HG03025 (cell line): ENCODE data around the gene ERC2.

Source experiments
- ATAC-seq: cut with Tn5 transposase; IDR thresholded peaks from one replicate; pipeline ENCODE4 v1.9.1; 2021; ENCODE audit warnings: mild to moderate bottlenecking, moderate library complexity; ENCODE audit not compliant: unreplicated experiment, low FRiP score

Gene ERC2

GRCh38 chr3:56133423-56133822 is 334.8 kb downstream of the ERC2 start:
- no peak for ATAC-seq

- ATAC-seq = no peak
Observed at GRCh38 chr3:56132762-56133161, 335.5 kb downstream of the ERC2 start.

GRCh38 chr3:56131974-56132590 is 336.2 kb downstream of the ERC2 start:
- ATAC-seq = no peak

GRCh38 chr3:56130036-56130435 is 338.2 kb downstream of the ERC2 start:
- no peak for ATAC-seq

GRCh38 chr3:56126632-56127031 is 341.6 kb downstream of the ERC2 start:
- no peak for ATAC-seq

GRCh38 chr3:56125358-56126005 is 342.8 kb downstream of the ERC2 start:
- no peak for ATAC-seq

GRCh38 chr3:56124546-56124945 is 343.7 kb downstream of the ERC2 start:
- ATAC-seq = no peak

- ATAC-seq = no peak
Observed at GRCh38 chr3:56123487-56123886, 344.8 kb downstream of the ERC2 start.

- no peak for ATAC-seq
Observed at GRCh38 chr3:56122911-56123310, 345.4 kb downstream of the ERC2 start.

GRCh38 chr3:56121716-56122115 is 346.6 kb downstream of the ERC2 start:
- no peak for ATAC-seq

GRCh38 chr3:56119575-56120349 is 348.5 kb downstream of the ERC2 start:
- no peak for ATAC-seq

- no peak for ATAC-seq
Observed at GRCh38 chr3:56118968-56119367, 349.3 kb downstream of the ERC2 start.

GRCh38 chr3:56115698-56116097 is 352.6 kb downstream of the ERC2 start:
- no peak for ATAC-seq

- ATAC-seq = no peak
Observed at GRCh38 chr3:56115199-56115598, 353.1 kb downstream of the ERC2 start.

- ATAC-seq = no peak
Observed at GRCh38 chr3:56113908-56114307, 354.4 kb downstream of the ERC2 start.

GRCh38 chr3:56113231-56113630 is 355.0 kb downstream of the ERC2 start:
- ATAC-seq = no peak

GRCh38 chr3:56111606-56112304 is 356.5 kb downstream of the ERC2 start:
- no peak for ATAC-seq

- no peak for ATAC-seq
Observed at GRCh38 chr3:56110886-56111285, 357.4 kb downstream of the ERC2 start.

GRCh38 chr3:56107157-56107556 is 361.1 kb downstream of the ERC2 start:
- no peak for ATAC-seq

- no peak for ATAC-seq
Observed at GRCh38 chr3:56102032-56102431, 366.2 kb downstream of the ERC2 start.

GRCh38 chr3:56101576-56101975 is 366.7 kb downstream of the ERC2 start:
- ATAC-seq = no peak
